Ascending aorta (tissue), 2 donors: ENCODE measurements around the gene ADAP1. TPM values are rescaled to one million over a fixed set of nuclear protein-coding genes. Genes with fewer than 3 reads are reported as not detected.

Experiments
- DNase-seq, 2 donors: peaks; one replicate each; pipeline ENCODE4 v3.0.0-alpha.2; 2019; ENCODE audit warnings: low spot score in 2 of 2
- H3K27ac ChIP-seq, 2 donors: fragments of 200-600 bp; sonication (generic); one replicate each; pipeline ENCODE4 v1.5.1; 2016 to 2017; ENCODE audit warnings: mild to moderate bottlenecking in 1 of 2
- H3K27me3 ChIP-seq: fragments of 200-600 bp; sonication (generic); one replicate; pipeline ENCODE4 v1.5.1; 2017
- H3K36me3 ChIP-seq, 2 donors: fragments of 200-600 bp; sonication (generic); one replicate each; pipeline ENCODE4 v1.5.1; 2016
- H3K4me1 ChIP-seq, 2 donors: fragments of 200-600 bp; sonication (generic); one replicate each; pipeline ENCODE4 v1.5.1; 2016 to 2017; ENCODE audit warnings: mild to moderate bottlenecking in 1 of 2
- H3K4me3 ChIP-seq, 2 donors: fragments of 200-600 bp; sonication (generic); one replicate each; pipeline ENCODE4 v1.5.1; 2016 to 2017; ENCODE audit warnings: mild to moderate bottlenecking in 1 of 2
- H3K9me3 ChIP-seq, 2 donors: fragments of 200-600 bp; sonication (generic); one replicate each; pipeline ENCODE4 v1.5.1; 2016
- CTCF ChIP-seq, 3 experiments: fragments of 200-600 bp in 2 of 3; fragments of 450-650 bp in 1 of 3; sonication (generic) in 2 of 3; IDR thresholded peaks; one replicate each; pipeline ENCODE4 v1.5.1; 2016 to 2019; ENCODE audit warnings: antibody characterized with exemption in 3 of 3, mild to moderate bottlenecking in 1 of 3, moderate library complexity in 1 of 3
- intact Hi-C: fragments of 100-400 bp; cut with DNase I; formaldehyde crosslinking; loops from one replicate; pipeline ENCODE4 v1.15.1; 2023
- total RNA-seq: library from RNA; depleted of rRNA; stranded (reverse); fragments of >200 nt; gene quantifications from one replicate; pipeline ENCODE4 v1.1.0, GENCODE V29; 2016

ADAP1 gene
- total RNA-seq, 1 donor from 2014 or later = 44.5 TPM

GRCh38 chr7:988963-989529 is 34.6 kb upstream of the ADAP1 start:
- intact Hi-C loops = no loop called here
- no peaks in the 10 kb centered on the region for H3K36me3 ChIP-seq
- H3K27me3 ChIP-seq = peaks cover 16% of the 10 kb centered on the region
- peaks cover 0 to 3% of the 10 kb centered on the region in 2 donors for H3K4me1 ChIP-seq
- H3K9me3 ChIP-seq = no peaks in the 10 kb centered on the region
- no peak overlapping the region for H3K4me3 ChIP-seq
- TF ChIP-seq CTCF (IDR thresholded peaks at IDR 0.05) = no peak
- DNase-seq = no peak
- no peak overlapping the region for H3K27ac ChIP-seq

- Histone ChIP-seq H3K36me3 (no peaks in the 10 kb centered on the region), H3K4me1 (peaks cover 0 to 3% of the 10 kb centered on the region in 2 donors), H3K9me3 (no peaks in the 10 kb centered on the region), H3K27me3 (peaks cover 16% of the 10 kb centered on the region), H3K27ac (no peak overlapping the region), H3K4me3 (no peak overlapping the region)
- no peak for DNase-seq
- intact Hi-C loops = no loop called here
- no peak for TF ChIP-seq CTCF (IDR thresholded peaks at IDR 0.05)
Measured at GRCh38 chr7:988426-988911, 34.0 kb upstream of the ADAP1 start.

GRCh38 chr7:987909-988308 is 33.4 kb upstream of the ADAP1 start:
- intact Hi-C loops = no loop called here
- peaks cover 0 to 1% of the 10 kb centered on the region in 2 donors for H3K4me1 ChIP-seq
- TF ChIP-seq CTCF (IDR thresholded peaks at IDR 0.05) = no peak
- H3K36me3 ChIP-seq = no peaks in the 10 kb centered on the region
- H3K27ac ChIP-seq = no peak overlapping the region
- no peaks in the 10 kb centered on the region for H3K9me3 ChIP-seq
- peaks cover 16% of the 10 kb centered on the region for H3K27me3 ChIP-seq
- no peak overlapping the region for H3K4me3 ChIP-seq
- DNase-seq = no peak

GRCh38 chr7:986766-987751 is 32.6 kb upstream of the ADAP1 start:
- Histone ChIP-seq H3K4me1 (no peaks in the 10 kb centered on the region), H3K27me3 (peaks cover 12% of the 10 kb centered on the region), H3K9me3 (no peaks in the 10 kb centered on the region), H3K4me3 (no peak overlapping the region), H3K36me3 (no peaks in the 10 kb centered on the region), H3K27ac (no peak overlapping the region)
- DNase-seq = no peak
- intact Hi-C loops = no loop called here
- TF ChIP-seq CTCF (IDR thresholded peaks at IDR 0.05) = no peak

- Histone ChIP-seq H3K27ac (no peak overlapping the region), H3K9me3 (no peaks in the 10 kb centered on the region), H3K4me3 (no peak overlapping the region), H3K36me3 (no peaks in the 10 kb centered on the region), H3K27me3 (peaks cover 12% of the 10 kb centered on the region), H3K4me1 (no peaks in the 10 kb centered on the region)
- DNase-seq = no peak
- TF ChIP-seq CTCF (IDR thresholded peaks at IDR 0.05) = no peak
- intact Hi-C loops = no loop called here
Measured at GRCh38 chr7:985915-986741, 31.6 kb upstream of the ADAP1 start.
